T-helper 9 cell (primary cell): ENCODE measurements around the gene MED15.
"Not testable (repeated sequence)": the region's sequence is repeated elsewhere in the genome, so short reads cannot be mapped to it uniquely, and the experiment has no call there.

Source experiments
- DNase-seq: peaks from one replicate; pipeline ENCODE4 v3.0.0-alpha.2; 2020
- total RNA-seq, 2 donors: gene quantifications; one replicate each; lab custom pipeline; 2026; lab: John Stamatoyannopoulos, UW

Gene MED15
- total RNA-seq = 127 to 186 reads per million in 2 donors

GRCh38 chr22:20507253-20508066 lies at the start of gene MED15:
MED15 (plus strand) TSS chr22:20507610; CDS start chr22:20507679, 69 bp downstream.
- DNase-seq = peak; percentile 82

- no peak for DNase-seq
Measured at GRCh38 chr22:20458530-20459151, 48.8 kb upstream of the MED15 start.

- no peak for DNase-seq
Measured at GRCh38 chr22:20459152-20459542, 48.3 kb upstream of the MED15 start.

- no peak for DNase-seq
Measured at GRCh38 chr22:20459862-20460261, 47.5 kb upstream of the MED15 start.

GRCh38 chr22:20463324-20464095 lies 43.9 kb upstream of the MED15 start:
- DNase-seq = no peak

- peak; percentile 30 for DNase-seq
Measured at GRCh38 chr22:20464096-20464614, 43.3 kb upstream of the MED15 start.

- DNase-seq = no peak
Measured at GRCh38 chr22:20464912-20465758, 42.3 kb upstream of the MED15 start.

- no peak for DNase-seq
Measured at GRCh38 chr22:20465759-20466077, 41.7 kb upstream of the MED15 start.

GRCh38 chr22:20466659-20467379 lies 40.6 kb upstream of the MED15 start:
- DNase-seq = no peak

- no peak for DNase-seq
Measured at GRCh38 chr22:20469110-20469868, 38.1 kb upstream of the MED15 start.

GRCh38 chr22:20470525-20470924 lies 36.9 kb upstream of the MED15 start:
- DNase-seq = not testable (repeated sequence)

- DNase-seq = no peak
Measured at GRCh38 chr22:20471126-20471833, 36.1 kb upstream of the MED15 start.

- no peak for DNase-seq
Measured at GRCh38 chr22:20472629-20473442, 34.6 kb upstream of the MED15 start.

- no peak for DNase-seq
Measured at GRCh38 chr22:20475115-20475436, 32.3 kb upstream of the MED15 start.

GRCh38 chr22:20475569-20475968 lies 31.8 kb upstream of the MED15 start:
- not testable (repeated sequence) for DNase-seq

- not testable (repeated sequence) for DNase-seq
Measured at GRCh38 chr22:20478059-20478458, 29.4 kb upstream of the MED15 start.

- DNase-seq = no peak
Measured at GRCh38 chr22:20479612-20480196, 27.7 kb upstream of the MED15 start.

GRCh38 chr22:20483143-20483506 lies 24.3 kb upstream of the MED15 start:
- DNase-seq = not testable (repeated sequence)

- DNase-seq = no peak
Measured at GRCh38 chr22:20483771-20484170, 23.6 kb upstream of the MED15 start.
